Dendritic cell treated with granulocyte-macrophage colony-stimulating factor and Interleukin-4, amounts not matched to agents 40 ng/mL and 50 ng/mL, for 4 days (primary cell): ENCODE data around the gene CCSER1.

Experiments used
- H3K27ac Mint-ChIP-seq: one replicate; pipeline ENCODE4 v1.8.0; 2022; ENCODE audit warnings: mild to moderate bottlenecking, mixed read lengths
- H3K27me3 Mint-ChIP-seq: one replicate; pipeline ENCODE4 v1.8.0; 2022; ENCODE audit warnings: mild to moderate bottlenecking, mixed read lengths
- H3K36me3 Mint-ChIP-seq: one replicate; pipeline ENCODE4 v1.8.0; 2022; ENCODE audit warnings: low read depth, mixed read lengths
- H3K4me1 Mint-ChIP-seq: one replicate; pipeline ENCODE4 v1.8.0; 2022; ENCODE audit warnings: low read depth, mixed read lengths
- H3K4me3 Mint-ChIP-seq: one replicate; pipeline ENCODE4 v1.8.0; 2022; ENCODE audit warnings: mild to moderate bottlenecking, moderate library complexity, mixed read lengths
- H3K9me3 Mint-ChIP-seq: one replicate; pipeline ENCODE4 v1.8.0; 2022; ENCODE audit warnings: mixed read lengths
- intact Hi-C: fragments of 100-400 bp; cut with micrococcal nuclease; formaldehyde crosslinking; loops from one replicate; pipeline ENCODE4 v1.15.0; 2022

CCSER1 gene

GRCh38 chr4:91031761-91032160 is 904.6 kb downstream of the CCSER1 start:
- intact Hi-C loops: no loop called here
- no peaks in the 10 kb centered on the region for H3K27me3 Mint-ChIP-seq
- H3K36me3 Mint-ChIP-seq: no peaks in the 10 kb centered on the region
- no peaks in the 10 kb centered on the region for H3K9me3 Mint-ChIP-seq
- no peaks in the 10 kb centered on the region for H3K4me1 Mint-ChIP-seq
- H3K27ac Mint-ChIP-seq: no peak overlapping the region
- H3K4me3 Mint-ChIP-seq: no peak overlapping the region

GRCh38 chr4:91032725-91033445 is 905.7 kb downstream of the CCSER1 start:
- H3K9me3 Mint-ChIP-seq: no peaks in the 10 kb centered on the region
- no peak overlapping the region for H3K27ac Mint-ChIP-seq
- no peaks in the 10 kb centered on the region for H3K36me3 Mint-ChIP-seq
- intact Hi-C loops: no loop called here
- H3K4me3 Mint-ChIP-seq: no peak overlapping the region
- no peaks in the 10 kb centered on the region for H3K4me1 Mint-ChIP-seq
- H3K27me3 Mint-ChIP-seq: no peaks in the 10 kb centered on the region

- Mint-ChIP-seq H3K9me3 (no peaks in the 10 kb centered on the region), H3K4me3 (no peak overlapping the region), H3K36me3 (no peaks in the 10 kb centered on the region), H3K27me3 (no peaks in the 10 kb centered on the region), H3K4me1 (no peaks in the 10 kb centered on the region), H3K27ac (no peak overlapping the region)
- intact Hi-C loops: no loop called here
Measured at GRCh38 chr4:91035276-91035675, 908.1 kb downstream of the CCSER1 start.

- Mint-ChIP-seq H3K9me3 (no peaks in the 10 kb centered on the region), H3K27ac (no peak overlapping the region), H3K4me3 (no peak overlapping the region), H3K4me1 (no peaks in the 10 kb centered on the region), H3K36me3 (no peaks in the 10 kb centered on the region), H3K27me3 (no peaks in the 10 kb centered on the region)
- intact Hi-C loops: no loop called here
Measured at GRCh38 chr4:91037951-91038350, 910.8 kb downstream of the CCSER1 start.

GRCh38 chr4:91057871-91058270 is 930.7 kb downstream of the CCSER1 start:
- no peak overlapping the region for H3K4me3 Mint-ChIP-seq
- peaks cover 13% of the 10 kb centered on the region for H3K9me3 Mint-ChIP-seq
- intact Hi-C loops: no loop called here
- no peaks in the 10 kb centered on the region for H3K4me1 Mint-ChIP-seq
- no peak overlapping the region for H3K27ac Mint-ChIP-seq
- no peaks in the 10 kb centered on the region for H3K27me3 Mint-ChIP-seq
- no peaks in the 10 kb centered on the region for H3K36me3 Mint-ChIP-seq

- Mint-ChIP-seq H3K4me1 (no peaks in the 10 kb centered on the region), H3K36me3 (no peaks in the 10 kb centered on the region), H3K27ac (no peak overlapping the region), H3K27me3 (no peaks in the 10 kb centered on the region), H3K4me3 (no peak overlapping the region), H3K9me3 (peaks cover 13% of the 10 kb centered on the region)
- intact Hi-C loops: no loop called here
Measured at GRCh38 chr4:91058345-91058744, 931.2 kb downstream of the CCSER1 start.

GRCh38 chr4:91064157-91064853 is 937.1 kb downstream of the CCSER1 start:
- Mint-ChIP-seq H3K36me3 (no peaks in the 10 kb centered on the region), H3K4me3 (no peak overlapping the region), H3K4me1 (peaks cover 9% of the 10 kb centered on the region), H3K27ac (no peak overlapping the region), H3K27me3 (no peaks in the 10 kb centered on the region), H3K9me3 (no peaks in the 10 kb centered on the region)
- intact Hi-C loops: no loop called here

- H3K4me1 Mint-ChIP-seq: peaks cover 9% of the 10 kb centered on the region
- intact Hi-C loops: no loop called here
Measured at GRCh38 chr4:91065117-91065516, 937.9 kb downstream of the CCSER1 start.

GRCh38 chr4:91070736-91071135 is 943.5 kb downstream of the CCSER1 start:
- no peak overlapping the region for H3K4me3 Mint-ChIP-seq

More at GRCh38 chr4:91065117-91065516, 937.9 kb downstream of the CCSER1 start:
- H3K27me3 Mint-ChIP-seq: no peaks in the 10 kb centered on the region
- H3K4me3 Mint-ChIP-seq: no peak overlapping the region
- no peak overlapping the region for H3K27ac Mint-ChIP-seq
- no peaks in the 10 kb centered on the region for H3K36me3 Mint-ChIP-seq
- H3K9me3 Mint-ChIP-seq: no peaks in the 10 kb centered on the region

GRCh38 chr4:91076147-91076546 is 949.0 kb downstream of the CCSER1 start:
- Mint-ChIP-seq H3K4me1 (no peaks in the 10 kb centered on the region), H3K27me3 (no peaks in the 10 kb centered on the region), H3K4me3 (no peak overlapping the region), H3K9me3 (peaks cover 27% of the 10 kb centered on the region), H3K27ac (no peak overlapping the region), H3K36me3 (no peaks in the 10 kb centered on the region)
- intact Hi-C loops: no loop called here

More at GRCh38 chr4:91070736-91071135, 943.5 kb downstream of the CCSER1 start:
- Mint-ChIP-seq H3K36me3 (no peaks in the 10 kb centered on the region), H3K27me3 (no peaks in the 10 kb centered on the region), H3K27ac (no peak overlapping the region), H3K9me3 (no peaks in the 10 kb centered on the region), H3K4me1 (no peaks in the 10 kb centered on the region)
- intact Hi-C loops: no loop called here

GRCh38 chr4:91085961-91086360 is 958.8 kb downstream of the CCSER1 start:
- intact Hi-C loops: no loop called here
- H3K4me3 Mint-ChIP-seq: no peak overlapping the region
- H3K4me1 Mint-ChIP-seq: no peaks in the 10 kb centered on the region
- H3K27me3 Mint-ChIP-seq: no peaks in the 10 kb centered on the region
- no peaks in the 10 kb centered on the region for H3K36me3 Mint-ChIP-seq
- no peak overlapping the region for H3K27ac Mint-ChIP-seq
- H3K9me3 Mint-ChIP-seq: peaks cover 3% of the 10 kb centered on the region

- Mint-ChIP-seq H3K4me1 (no peaks in the 10 kb centered on the region), H3K36me3 (no peaks in the 10 kb centered on the region), H3K27me3 (no peaks in the 10 kb centered on the region), H3K4me3 (no peak overlapping the region), H3K9me3 (peaks cover 14% of the 10 kb centered on the region), H3K27ac (no peak overlapping the region)
- intact Hi-C loops: no loop called here
Measured at GRCh38 chr4:91087743-91088142, 960.5 kb downstream of the CCSER1 start.

- Mint-ChIP-seq H3K4me1 (no peaks in the 10 kb centered on the region), H3K36me3 (no peaks in the 10 kb centered on the region), H3K9me3 (peaks cover 14% of the 10 kb centered on the region), H3K4me3 (no peak overlapping the region), H3K27ac (no peak overlapping the region), H3K27me3 (no peaks in the 10 kb centered on the region)
- intact Hi-C loops: no loop called here
Measured at GRCh38 chr4:91089178-91089577, 962.0 kb downstream of the CCSER1 start.

GRCh38 chr4:91092398-91092980 is 965.3 kb downstream of the CCSER1 start:
- no peaks in the 10 kb centered on the region for H3K4me1 Mint-ChIP-seq
- intact Hi-C loops: no loop called here

More at GRCh38 chr4:91092398-91092980, 965.3 kb downstream of the CCSER1 start:
- H3K9me3 Mint-ChIP-seq: peaks cover 31% of the 10 kb centered on the region
- no peaks in the 10 kb centered on the region for H3K27me3 Mint-ChIP-seq
- H3K4me3 Mint-ChIP-seq: no peak overlapping the region
- H3K27ac Mint-ChIP-seq: no peak overlapping the region
- H3K36me3 Mint-ChIP-seq: no peaks in the 10 kb centered on the region
